H1 (cell line): Measurements from ENCODE around the gene UCP2. TPM values are rescaled to one million over a fixed set of nuclear protein-coding genes. Genes with fewer than 3 reads are reported as not detected.

Experiments used
- CTCF ChIA-PET: fragments of 300-600 bp; sonication (Branson Sonifier 250); formaldehyde crosslinking; loops from one replicate; lab custom pipeline; 2021; ENCODE audit not compliant: partially characterized antibody; lab: Charles Lee
- POLR2A ChIA-PET: fragments of 300-600 bp; sonication (Branson Sonifier 250); formaldehyde crosslinking; loops from one replicate; lab custom pipeline; 2021; ENCODE audit warnings: inconsistent platforms; ENCODE audit not compliant: partially characterized antibody; lab: Charles Lee
- DNase-seq, 2 experiments: peaks; one replicate each; pipeline versions ENCODE4 v3.0.0 to v3.0.0-alpha.2; 2010 to 2022; ENCODE audit warnings: low spot score in 2 of 2, low read depth in 1 of 2, mixed read lengths in 1 of 2
- FAIRE-seq: peaks from 2 replicates; lab custom pipeline; 2011; peaks lifted over from hg19 to GRCh38; lab: Jason Lieb, UNC
- H2AFZ ChIP-seq: 2 replicates; pipeline ENCODE4 v1.8.1; 2012; ENCODE audit warnings: low read length, inconsistent platforms
- H2AK5ac ChIP-seq: 2 replicates; pipeline ENCODE4 v1.6.1; 2013; ENCODE audit warnings: low read depth, low read length
- H2BK120ac ChIP-seq: replicated peaks from 2 replicates; pipeline ENCODE3; 2013; ENCODE audit warnings: low read depth, low read length, inconsistent platforms
- H2BK12ac ChIP-seq: 2 replicates; pipeline ENCODE4 v1.6.1; 2013; ENCODE audit warnings: low read depth, low read length
- H2BK15ac ChIP-seq: 2 replicates; pipeline ENCODE4 v1.6.1; 2013; ENCODE audit warnings: low read length
- H2BK20ac ChIP-seq: 2 replicates; pipeline ENCODE4 v1.6.1; 2013; ENCODE audit warnings: low read length
- H2BK5ac ChIP-seq: 2 replicates; pipeline ENCODE4 v1.6.1; 2013; ENCODE audit warnings: low read depth, low read length
- H3K14ac ChIP-seq: 2 replicates; pipeline ENCODE4 v1.6.1; 2013; ENCODE audit warnings: inconsistent platforms; ENCODE audit not compliant: insufficient read length
- H3K18ac ChIP-seq: 2 replicates; pipeline ENCODE4 v1.6.1; 2013; ENCODE audit warnings: low read length; ENCODE audit errors: extremely low read depth
- H3K23ac ChIP-seq: 2 replicates; pipeline ENCODE4 v1.6.1; 2013; ENCODE audit warnings: inconsistent platforms; ENCODE audit not compliant: insufficient read length
- H3K23me2 ChIP-seq: 2 replicates; pipeline ENCODE4 v1.6.1; 2013; ENCODE audit warnings: low read depth, low read length
- H3K27ac ChIP-seq: 2 replicates; pipeline ENCODE4 v1.6.1; 2011; ENCODE audit warnings: low read depth, low read length, inconsistent platforms
- H3K27me3 ChIP-seq, 4 experiments: replicated peaks in 1 of 4; 1 replicate in 1 of 4; 2 replicates in 3 of 4; pipeline versions ENCODE4 v1.6.1 to v1.8.1; 2011 to 2013; ENCODE audit warnings: low read length in 3 of 4, mild to moderate bottlenecking in 3 of 4, inconsistent platforms in 2 of 4, mixed read lengths in 2 of 4, moderate library complexity in 1 of 4; ENCODE audit not compliant: control insufficient read depth in 3 of 4, insufficient read depth in 3 of 4; ENCODE audit errors: extremely low read depth in 1 of 4
- H3K36me3 ChIP-seq, 4 experiments: 2 replicates each; pipeline versions ENCODE4 v1.6.1 to v1.8.1; 2011 to 2013; ENCODE audit warnings: mild to moderate bottlenecking in 4 of 4, low read length in 3 of 4, moderate library complexity in 2 of 4, control low read depth in 1 of 4, inconsistent platforms in 1 of 4; ENCODE audit not compliant: insufficient read depth in 4 of 4, control insufficient read depth in 2 of 4
- H3K4ac ChIP-seq: replicated peaks from 2 replicates; pipeline ENCODE3; 2013; ENCODE audit warnings: low read length, low read depth, mixed read lengths, inconsistent platforms; ENCODE audit not compliant: insufficient read length
- H3K4me1 ChIP-seq, 4 experiments: replicated peaks in 1 of 4; 1 replicate in 1 of 4; 2 replicates in 3 of 4; pipeline versions ENCODE4 v1.6.1 to v1.8.1; 2011 to 2013; ENCODE audit warnings: low read length in 3 of 4, inconsistent platforms in 2 of 4, mixed read lengths in 1 of 4; ENCODE audit not compliant: insufficient read depth in 4 of 4, control insufficient read depth in 3 of 4
- H3K4me2 ChIP-seq, 2 experiments: 2 replicates each; pipeline versions ENCODE4 v1.6.1 to v1.8.1; 2011 to 2013; ENCODE audit warnings: low read depth in 2 of 2, low read length in 2 of 2, control low read depth in 1 of 2, inconsistent platforms in 1 of 2, mild to moderate bottlenecking in 1 of 2; ENCODE audit not compliant: insufficient read depth in 1 of 2
- H3K4me3 ChIP-seq, 4 experiments: fragments of 200-600, 300-600 bp in 1 of 4; sonication (generic), shearing (Covaris generic), sonication (Bioruptor Twin) in 1 of 4; 2 replicates each; pipeline versions ENCODE4 v1.5.1 to v1.8.1; 2011 to 2016; ENCODE audit warnings: low read length in 4 of 4, low read depth in 3 of 4, control low read depth in 2 of 4, inconsistent platforms in 2 of 4, mild to moderate bottlenecking in 2 of 4, mixed read lengths in 1 of 4, moderate library complexity in 1 of 4; ENCODE audit not compliant: insufficient read depth in 2 of 4; ENCODE audit errors: extremely low read depth in 1 of 4
- H3K56ac ChIP-seq: replicated peaks from 2 replicates; pipeline ENCODE3; 2013; ENCODE audit warnings: low read depth, mild to moderate bottlenecking, mixed read lengths, low read length, inconsistent platforms; ENCODE audit not compliant: insufficient read length
- H3K79me1 ChIP-seq: 2 replicates; pipeline ENCODE4 v1.6.1; 2013; ENCODE audit warnings: low read depth, low read length, control low read depth
- H3K79me2 ChIP-seq, 2 experiments: 2 replicates each; pipeline versions ENCODE4 v1.6.1 to v1.8.1; 2012 to 2013; ENCODE audit warnings: low read length in 2 of 2, mild to moderate bottlenecking in 2 of 2, inconsistent platforms in 1 of 2; ENCODE audit not compliant: insufficient read depth in 2 of 2, control insufficient read depth in 1 of 2
- H3K9ac ChIP-seq, 4 experiments: replicated peaks in 1 of 4; 1 replicate in 1 of 4; 2 replicates in 3 of 4; pipeline versions ENCODE4 v1.6.1 to v1.8.1; 2011 to 2013; ENCODE audit warnings: low read depth in 3 of 4, low read length in 3 of 4, control low read depth in 2 of 4, mild to moderate bottlenecking in 2 of 4, moderate library complexity in 2 of 4, inconsistent platforms in 1 of 4; ENCODE audit errors: extremely low read depth in 1 of 4
- H3K9me3 ChIP-seq, 2 experiments: 2 replicates each; pipeline versions ENCODE4 v1.6.1 to v1.8.1; 2012 to 2013; ENCODE audit warnings: mild to moderate bottlenecking in 2 of 2, moderate library complexity in 2 of 2, control low read depth in 1 of 2, inconsistent platforms in 1 of 2, low read depth in 1 of 2, low read length in 1 of 2, mixed read lengths in 1 of 2; ENCODE audit not compliant: insufficient read depth in 2 of 2
- H4K20me1 ChIP-seq, 2 experiments: replicated peaks in 1 of 2; 2 replicates each; pipeline versions ENCODE3 to v1.8.1; 2011 to 2013; ENCODE audit warnings: inconsistent platforms in 2 of 2, low read length in 2 of 2, mild to moderate bottlenecking in 1 of 2; ENCODE audit not compliant: insufficient read depth in 2 of 2, control insufficient read depth in 1 of 2
- H4K5ac ChIP-seq: 2 replicates; pipeline ENCODE4 v1.6.1; 2013; ENCODE audit warnings: low read length, low read depth, mixed read lengths, inconsistent platforms; ENCODE audit not compliant: insufficient read length
- H4K8ac ChIP-seq: 2 replicates; pipeline ENCODE4 v1.8.0; 2013; ENCODE audit warnings: mild to moderate bottlenecking, moderate library complexity, low read length, inconsistent platforms; ENCODE audit not compliant: insufficient read depth; ENCODE audit errors: extremely low read depth
- H4K91ac ChIP-seq: replicated peaks from 2 replicates; pipeline ENCODE3; 2013; ENCODE audit warnings: low read length, mixed read lengths, inconsistent platforms; ENCODE audit not compliant: insufficient read length
- BRCA1 ChIP-seq: IDR thresholded peaks from 2 replicates; pipeline ENCODE4 v1.6.1; 2012; ENCODE audit warnings: low read depth, low read length, improper control_type of control experiment
- CBX8 ChIP-seq: fragments of 300-800, 300-1000 bp; sonication (generic); IDR thresholded peaks from 2 replicates; pipeline ENCODE4 v1.7.1; 2016; ENCODE audit warnings: low read depth, low read length, borderline replicate concordance
- CEBPB ChIP-seq: IDR thresholded peaks from 2 replicates; pipeline ENCODE4 v1.6.1; 2012; ENCODE audit warnings: low read depth, low read length
- CREB1 ChIP-seq: IDR thresholded peaks from 2 replicates; pipeline ENCODE4 v1.6.1; 2012; ENCODE audit warnings: inconsistent platforms
- POLR2A ChIP-seq, 2 experiments: IDR thresholded peaks; 1 replicate in 1 of 2; 2 replicates in 1 of 2; pipeline ENCODE4 v1.6.1; 2011; ENCODE audit warnings: low read depth in 2 of 2, low read length in 2 of 2, mild to moderate bottlenecking in 2 of 2; ENCODE audit errors: control extremely low read depth in 1 of 2
- SIN3A ChIP-seq, 2 experiments: IDR thresholded peaks in 1 of 2; conservative IDR thresholded peaks in 1 of 2; 2 replicates each; pipeline ENCODE4 v1.6.1; 2011 to 2012; ENCODE audit warnings: low read length in 2 of 2, improper control_type of control experiment in 1 of 2, low read depth in 1 of 2, mild to moderate bottlenecking in 1 of 2
- TAF7 ChIP-seq: optimal IDR thresholded peaks from 2 replicates; pipeline ENCODE3; 2011; ENCODE audit warnings: low read depth, mild to moderate bottlenecking, inconsistent platforms, low read length, moderate library complexity, borderline replicate concordance
- USF2 ChIP-seq: IDR thresholded peaks from 2 replicates; pipeline ENCODE4 v1.6.1; 2011; ENCODE audit warnings: low read length, improper control_type of control experiment
- YY1 ChIP-seq: IDR thresholded peaks from 2 replicates; pipeline ENCODE4 v1.6.1; 2011; ENCODE audit warnings: low read depth, mild to moderate bottlenecking, low read length
- WGBS, 2 experiments: shearing (Covaris generic) in 1 of 2; methylation state at CpG; one replicate each; pipeline versions ENCODE4 v1.1.6 to v1.1.7; 2013 to 2015; ENCODE audit warnings: low lambda C conversion rate in 2 of 2, mixed read lengths in 2 of 2, inconsistent platforms in 1 of 2, low coverage in 1 of 2, missing lambda C conversion rate in 1 of 2; ENCODE audit not compliant: insufficient replicate concordance in 2 of 2, insufficient coverage in 1 of 2, insufficient read length in 1 of 2; ENCODE audit errors: extremely low coverage in 1 of 2, missing lambda C conversion rate in 1 of 2; 5-methylcytosine and 5-hydroxymethylcytosine counted together
- polyA plus RNA-seq, 7 experiments: library from polyadenylated mRNA; depleted of rRNA in 3 of 7; stranded (reverse) in 5 of 7; unstranded in 2 of 7; fragments of >200 nt in 5 of 7; fragments of 200-250 nt in 2 of 7; gene quantifications; 1 replicate in 5 of 7; 2 replicates in 1 of 7; 4 replicates in 1 of 7; pipeline versions ENCODE4 v1.2.1 to v1.2.3, GENCODE V29; 2011 to 2013; ENCODE audit warnings: missing spikeins in 2 of 7, mixed read lengths in 2 of 7
- total RNA-seq: library from RNA; stranded (reverse); fragmentation: NEBNext Ultra II Directional; extraction: Animal tissue kit (Norgen Biotek cat#: 25700); gene quantifications from 2 replicates; pipeline ENCODE4 v1.2.1, GENCODE V29; 2021

Gene UCP2
- total and polyA plus RNA-seq, 2 of the 8 experiments (the other 6 are each of a cell fraction or from before 2014, with no cell fraction given): 46.2 to 55.2 TPM

- H3K56ac ChIP-seq: no peak overlapping the region
- no peak overlapping the region for H3K4ac ChIP-seq
- no peak overlapping the region for H3K9ac ChIP-seq
- no peak overlapping the region for H3K23ac ChIP-seq
- WGBS, 2 experiments: 90% methylated on average over 13 of the region's 13 CpGs; no CpG with 5 or more reads in 1 of the 2 experiments
- no peak overlapping the region for H4K5ac ChIP-seq
- H3K4me2 ChIP-seq: peak overlapping the region; percentile 86 to 100
- DNase-seq (no peak), FAIRE-seq (no peak)
- no peak overlapping the region for H2BK12ac ChIP-seq
- H3K4me3 ChIP-seq: peak overlapping the region; percentile 69 to 96 (median 78); a peak in 5 of 8 replicates
- H4K91ac ChIP-seq: no peak overlapping the region
- peaks cover 16 to 49% (median 26%) of the 10 kb centered on the region in 4 experiments for H3K36me3 ChIP-seq
- H3K18ac ChIP-seq: no peak overlapping the region
- no peak overlapping the region for H2BK120ac ChIP-seq
- POLR2A ChIA-PET: interaction anchor here (1.2 to 6.8 kb wide), 7 partner anchors 11 to 39 kb away, joined by 3 to 94 read pairs (median 11); no protein-coding TSS in a partner anchor
- no peak overlapping the region for H3K14ac ChIP-seq
- H3K27me3 ChIP-seq: peaks cover 0 to 2% (median 0%) of the 10 kb centered on the region in 4 experiments; a peak in 2 of 7 replicates
- no peak overlapping the region for H2BK20ac ChIP-seq
- peaks cover 0 to 6% of the 10 kb centered on the region in 2 experiments for H4K20me1 ChIP-seq
- TF ChIP-seq CEBPB: no peak
- TF ChIP-seq USF2: no peak
- TF ChIP-seq BRCA1: no peak
- no peak for TF ChIP-seq YY1
- TF ChIP-seq CREB1: no peak
- no peak for TF ChIP-seq POLR2A (IDR thresholded peaks at IDR 0.05; ENCODE audit: control extremely low read depth in 1 of 2, low read depth in 2 of 2, low read length in 2 of 2)
- TF ChIP-seq CBX8: no peak
- TF ChIP-seq SIN3A (conservative IDR thresholded peaks at IDR 0.05 in 1 of 2, IDR thresholded peaks at IDR 0.05 in 1 of 2; ENCODE audit: low read depth in 1 of 2, low read length in 2 of 2): no peak
- TF ChIP-seq TAF7: no peak
- H3K79me2 ChIP-seq: peaks cover 0 to 6% of the 10 kb centered on the region in 2 experiments; a peak in 1 of 4 replicates
- H3K27ac ChIP-seq: no peak overlapping the region
- no peak overlapping the region; the same call in 1 of the 2 replicates for H4K8ac ChIP-seq
- peaks cover 10% of the 10 kb centered on the region for H3K23me2 ChIP-seq
- H3K9me3 ChIP-seq: no peaks in the 10 kb centered on the region
- no peak overlapping the region; the same call in 1 of the 2 replicates for H2AK5ac ChIP-seq
- H2BK5ac ChIP-seq: no peak overlapping the region
- H3K4me1 ChIP-seq: peaks cover 7 to 18% (median 10%) of the 10 kb centered on the region in 4 experiments
- peaks cover 2% of the 10 kb centered on the region; the same call in 1 of the 2 replicates for H3K79me1 ChIP-seq
- no peak overlapping the region for H2AFZ ChIP-seq
- 0 out of 2 replicates have a peak overlapping the region, but pooled peaks have one; percentile 5 for H2BK15ac ChIP-seq
- CTCF ChIA-PET: interaction anchor here (1.0 to 4.9 kb wide), 3 partner anchors 18 to 51 kb away, joined by 3 to 22 read pairs (median 4); no protein-coding TSS in a partner anchor
These were observed 1.4 kb downstream of the UCP2 start for GRCh38 chr11:73981051-73981805.
